GM18951 (cell line): ENCODE results near the gene ADAMTS17.

ENCODE experiments used
- POLR2A ChIP-seq: IDR thresholded peaks from 4 replicates; pipeline ENCODE4 v1.6.1; 2011; ENCODE audit warnings: mild to moderate bottlenecking; ENCODE audit not compliant: insufficient read length, insufficient read depth; ENCODE audit errors: extremely low read depth
- in situ Hi-C: fragments of 300-500 bp; cut with MboI; formaldehyde crosslinking; loops from one replicate; pipeline ENCODE4 v1.12.0; 2022; ENCODE audit warnings: low sequenced_read_pairs, mixed read lengths, inconsistent platforms; ENCODE audit not compliant: unreplicated experiment

Gene ADAMTS17

GRCh38 chr15:100234158-100235029 is 107.4 kb downstream of the ADAMTS17 start:
- in situ Hi-C loops: no loop called here

GRCh38 chr15:100230784-100231183 is 111.0 kb downstream of the ADAMTS17 start:
- in situ Hi-C loops: no loop called here
- no peak for TF ChIP-seq POLR2A

More at GRCh38 chr15:100234158-100235029, 107.4 kb downstream of the ADAMTS17 start:
- TF ChIP-seq POLR2A: no peak

GRCh38 chr15:100229181-100230163 is 112.3 kb downstream of the ADAMTS17 start:
- no peak for TF ChIP-seq POLR2A
- in situ Hi-C loops: no loop called here

- in situ Hi-C loops: no loop called here
- TF ChIP-seq POLR2A: no peak
These were observed 114.0 kb downstream of the ADAMTS17 start for GRCh38 chr15:100227781-100228180.

GRCh38 chr15:100226107-100226506 is 115.7 kb downstream of the ADAMTS17 start:
- in situ Hi-C loops: no loop called here
- TF ChIP-seq POLR2A: no peak

- in situ Hi-C loops: no loop called here
- TF ChIP-seq POLR2A: no peak
These were observed 117.3 kb downstream of the ADAMTS17 start for GRCh38 chr15:100224206-100225185.

GRCh38 chr15:100222349-100222715 is 119.4 kb downstream of the ADAMTS17 start:
- in situ Hi-C loops: no loop called here
- no peak for TF ChIP-seq POLR2A

GRCh38 chr15:100221471-100222348 is 120.1 kb downstream of the ADAMTS17 start:
- TF ChIP-seq POLR2A: no peak
- in situ Hi-C loops: no loop called here

- in situ Hi-C loops: no loop called here
- no peak for TF ChIP-seq POLR2A
These were observed 121.6 kb downstream of the ADAMTS17 start for GRCh38 chr15:100220058-100220768.

GRCh38 chr15:100218434-100218833 is 123.3 kb downstream of the ADAMTS17 start:
- in situ Hi-C loops: no loop called here
- TF ChIP-seq POLR2A: no peak

GRCh38 chr15:100216182-100216581 is 125.6 kb downstream of the ADAMTS17 start:
- no peak for TF ChIP-seq POLR2A
- in situ Hi-C loops: no loop called here
